ENCODE results near the gene KRT6C.

DNA sequence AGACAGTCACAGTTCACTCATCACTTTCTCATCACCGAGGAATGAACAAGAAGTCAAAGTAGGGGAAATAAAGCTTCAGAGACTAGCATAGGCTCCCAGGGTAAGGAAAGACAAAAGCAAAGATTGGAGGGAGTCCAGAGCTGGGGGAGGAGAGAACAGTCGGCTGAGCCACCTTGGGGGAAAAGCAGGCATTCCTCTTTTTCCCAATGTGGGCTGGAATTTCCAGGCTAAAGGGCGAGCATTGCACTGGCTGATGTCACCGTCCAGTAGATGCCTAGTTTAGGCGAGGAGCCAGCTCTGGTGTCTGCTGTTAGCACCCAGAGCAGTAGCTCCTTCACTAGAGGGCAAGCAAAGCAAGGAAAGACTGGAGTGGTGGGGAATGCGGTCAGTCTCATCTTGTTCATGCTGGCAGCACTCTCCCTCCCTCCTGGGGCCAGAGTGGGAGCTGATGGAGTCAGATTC is 31.0 kb downstream of the KRT6C start:
- TF ChIP-seq, protein P1, sequence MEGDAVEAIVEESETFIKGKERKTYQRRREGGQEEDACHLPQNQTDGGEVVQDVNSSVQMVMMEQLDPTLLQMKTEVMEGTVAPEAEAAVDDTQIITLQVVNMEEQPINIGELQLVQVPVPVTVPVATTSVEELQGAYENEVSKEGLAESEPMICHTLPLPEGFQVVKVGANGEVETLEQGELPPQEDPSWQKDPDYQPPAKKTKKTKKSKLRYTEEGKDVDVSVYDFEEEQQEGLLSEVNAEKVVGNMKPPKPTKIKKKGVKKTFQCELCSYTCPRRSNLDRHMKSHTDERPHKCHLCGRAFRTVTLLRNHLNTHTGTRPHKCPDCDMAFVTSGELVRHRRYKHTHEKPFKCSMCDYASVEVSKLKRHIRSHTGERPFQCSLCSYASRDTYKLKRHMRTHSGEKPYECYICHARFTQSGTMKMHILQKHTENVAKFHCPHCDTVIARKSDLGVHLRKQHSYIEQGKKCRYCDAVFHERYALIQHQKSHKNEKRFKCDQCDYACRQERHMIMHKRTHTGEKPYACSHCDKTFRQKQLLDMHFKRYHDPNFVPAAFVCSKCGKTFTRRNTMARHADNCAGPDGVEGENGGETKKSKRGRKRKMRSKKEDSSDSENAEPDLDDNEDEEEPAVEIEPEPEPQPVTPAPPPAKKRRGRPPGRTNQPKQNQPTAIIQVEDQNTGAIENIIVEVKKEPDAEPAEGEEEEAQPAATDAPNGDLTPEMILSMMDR (IDR thresholded peaks at IDR 0.05), result no peak
- no peak for TF ChIP-seq POLR2AphosphoS5 (IDR thresholded peaks at IDR 0.05)
- no peak for TF ChIP-seq POLR2A (IDR thresholded peaks at IDR 0.05; ENCODE audit: low read depth)
- TF ChIP-seq EP300 (IDR thresholded peaks at IDR 0.05), result no peak

Measured in esophagus muscularis mucosa (tissue), 4 donors.